HG02623 (cell line): ENCODE measurements around the gene PEX1.
"Not testable (repeated sequence)": the region's sequence is repeated elsewhere in the genome, so short reads cannot be mapped to it uniquely, and the experiment has no call there.

Experiments
- ATAC-seq: cut with Tn5 transposase; IDR thresholded peaks from one replicate; pipeline ENCODE4 v1.9.1; 2021; ENCODE audit warnings: moderate library complexity; ENCODE audit not compliant: unreplicated experiment

The PEX1 gene

DNA sequence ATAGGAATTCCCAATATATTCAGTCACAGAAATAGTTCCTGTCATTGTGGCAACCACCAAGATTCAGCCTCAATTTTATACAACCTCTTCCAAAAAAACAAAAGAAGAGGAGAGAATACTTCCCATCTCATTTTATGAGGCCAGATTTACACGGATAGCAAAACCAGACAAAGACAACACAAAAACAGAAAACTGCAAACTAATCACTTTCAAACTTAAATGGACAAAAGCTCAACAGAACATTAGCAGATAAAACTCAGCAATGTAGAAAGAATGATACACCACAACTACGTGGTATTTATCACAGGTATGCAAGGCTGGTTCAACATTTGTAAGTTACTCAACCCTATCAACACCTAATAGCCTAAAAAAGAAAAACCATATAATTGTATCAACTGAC, 22.0 kb downstream of the PEX1 start:
- ATAC-seq, result no peak

DNA sequence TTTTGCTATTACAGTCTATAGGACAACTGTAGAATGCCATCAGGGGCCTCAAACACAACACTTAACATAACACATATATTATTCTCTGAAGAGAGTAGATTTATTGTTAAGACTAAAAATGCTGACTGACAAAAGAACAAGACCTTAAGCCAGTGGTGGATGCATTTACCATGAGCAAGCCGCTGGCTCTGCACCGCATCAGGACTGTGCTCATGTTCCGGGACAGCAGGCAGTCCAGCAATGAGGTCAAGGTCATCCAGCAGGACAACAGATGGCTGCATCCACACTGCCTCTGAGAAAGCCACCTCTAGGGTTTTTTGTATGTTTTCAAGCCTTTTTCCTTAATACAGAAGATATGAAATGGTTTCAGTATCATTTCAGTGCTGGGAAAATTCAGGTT, 23.8 kb downstream of the PEX1 start:
- ATAC-seq, result no peak

DNA sequence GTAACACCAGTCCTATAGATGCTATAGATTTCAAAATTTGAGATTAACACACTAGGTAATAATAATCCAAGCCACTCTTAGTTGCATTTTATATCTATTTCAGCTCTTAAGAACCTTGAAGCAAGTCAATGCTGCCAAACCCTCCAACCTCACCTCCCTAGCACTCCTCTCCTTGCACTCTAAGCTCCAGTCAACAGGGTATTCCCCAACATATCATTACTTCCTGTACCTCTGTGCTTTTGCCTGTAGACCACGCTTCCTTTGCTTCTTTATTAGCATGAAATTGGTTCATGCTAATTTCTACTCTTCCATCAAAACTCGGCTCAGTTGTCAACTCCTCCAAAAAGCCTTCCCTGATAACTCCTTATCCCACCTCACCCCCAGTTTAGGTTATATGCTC, 24.6 kb downstream of the PEX1 start:
- ATAC-seq, result no peak

DNA sequence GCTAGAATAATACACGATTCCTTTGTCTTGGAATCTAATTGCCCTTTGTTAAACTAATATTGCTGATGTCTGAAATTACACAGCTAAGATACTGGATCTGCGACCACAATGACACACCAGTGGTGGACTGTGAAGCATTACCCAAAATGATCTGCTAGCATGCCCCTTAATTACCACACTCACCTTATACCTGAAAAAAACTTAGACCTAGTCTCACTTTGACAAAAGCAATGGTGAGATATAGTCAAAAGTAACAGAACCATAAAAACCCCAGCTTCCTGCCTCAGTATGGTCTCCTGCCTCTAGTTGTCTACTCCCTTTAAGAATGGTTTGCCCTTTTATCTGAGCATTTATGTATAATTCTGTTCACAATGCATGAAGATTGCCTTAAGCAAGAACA, 29.8 kb downstream of the PEX1 start:
- ATAC-seq, result no peak

DNA sequence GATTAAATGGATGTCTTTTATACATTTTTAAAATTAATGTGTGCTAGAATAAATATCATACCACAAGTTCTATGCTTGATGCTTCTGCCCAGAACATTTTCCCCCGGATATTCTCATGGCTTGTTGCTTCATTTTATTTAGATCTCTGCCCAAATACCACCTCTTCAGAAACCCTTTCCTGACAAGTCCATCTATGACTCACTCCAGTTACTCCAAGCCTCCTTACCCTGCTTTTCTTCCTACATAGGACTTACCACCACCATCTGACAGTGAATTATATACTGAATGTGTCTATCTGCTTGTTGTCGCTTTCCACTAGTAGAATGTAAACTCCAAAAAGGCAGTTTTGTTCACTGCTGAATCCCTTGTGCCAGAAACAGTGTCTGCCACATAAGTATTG, 31.4 kb downstream of the PEX1 start:
- ATAC-seq, result no peak

DNA sequence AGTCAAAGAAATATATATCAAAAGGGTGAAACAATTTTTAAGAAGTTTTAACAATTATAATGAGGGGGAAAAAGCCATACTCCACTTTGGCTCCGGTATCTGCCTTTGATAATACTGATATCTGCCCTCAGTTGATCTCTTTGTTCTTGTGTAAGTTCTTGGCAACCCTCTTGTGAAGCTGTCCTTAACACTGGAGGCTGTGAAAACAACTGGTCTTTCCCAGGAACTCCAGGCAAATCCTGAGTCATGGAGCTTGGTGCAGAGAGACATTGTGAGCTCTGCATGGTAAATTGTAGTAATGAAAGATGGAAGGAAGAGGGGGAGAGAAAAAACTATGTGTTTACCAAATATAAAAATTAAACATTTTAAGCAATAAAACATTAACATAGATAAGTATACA, 38.7 kb downstream of the PEX1 start:
- ATAC-seq, result no peak

DNA sequence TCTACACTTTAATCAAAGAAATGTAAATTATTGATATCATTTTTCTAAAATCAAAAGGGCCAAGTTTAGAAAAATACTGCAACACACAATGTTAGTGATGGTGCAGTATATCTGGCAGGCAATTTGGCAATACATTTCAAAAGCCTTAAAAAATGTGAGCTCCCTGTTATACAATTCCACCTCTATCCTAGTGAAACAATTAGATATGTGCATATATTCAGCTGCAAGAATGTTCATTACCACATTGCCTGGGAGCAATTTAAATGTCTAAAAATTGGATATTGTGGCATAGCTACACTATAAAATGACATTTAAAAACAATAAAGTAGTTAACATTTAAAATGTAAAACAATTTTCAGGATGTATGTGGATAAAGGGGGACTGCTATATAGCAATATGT, 40.5 kb downstream of the PEX1 start:
- no peak for ATAC-seq

DNA sequence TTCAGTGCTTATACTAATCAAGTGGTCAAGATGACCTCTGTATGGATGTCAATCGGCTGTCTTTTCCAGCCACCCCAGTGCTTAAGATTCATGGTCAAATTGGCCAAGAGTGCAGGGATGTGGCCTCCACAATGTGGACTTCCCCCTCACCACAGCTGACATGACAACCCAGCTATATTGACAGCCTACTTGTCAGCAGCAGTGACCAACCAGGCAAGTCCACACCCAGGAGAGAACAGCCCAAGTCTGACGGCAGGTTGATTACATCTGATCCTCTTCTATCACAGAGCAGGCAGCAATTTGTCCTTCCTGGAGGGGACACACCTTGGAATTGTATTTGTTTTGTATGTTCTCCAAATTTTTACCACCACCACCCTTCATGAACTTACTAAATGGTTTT, 42.3 kb downstream of the PEX1 start:
- no peak for ATAC-seq

DNA sequence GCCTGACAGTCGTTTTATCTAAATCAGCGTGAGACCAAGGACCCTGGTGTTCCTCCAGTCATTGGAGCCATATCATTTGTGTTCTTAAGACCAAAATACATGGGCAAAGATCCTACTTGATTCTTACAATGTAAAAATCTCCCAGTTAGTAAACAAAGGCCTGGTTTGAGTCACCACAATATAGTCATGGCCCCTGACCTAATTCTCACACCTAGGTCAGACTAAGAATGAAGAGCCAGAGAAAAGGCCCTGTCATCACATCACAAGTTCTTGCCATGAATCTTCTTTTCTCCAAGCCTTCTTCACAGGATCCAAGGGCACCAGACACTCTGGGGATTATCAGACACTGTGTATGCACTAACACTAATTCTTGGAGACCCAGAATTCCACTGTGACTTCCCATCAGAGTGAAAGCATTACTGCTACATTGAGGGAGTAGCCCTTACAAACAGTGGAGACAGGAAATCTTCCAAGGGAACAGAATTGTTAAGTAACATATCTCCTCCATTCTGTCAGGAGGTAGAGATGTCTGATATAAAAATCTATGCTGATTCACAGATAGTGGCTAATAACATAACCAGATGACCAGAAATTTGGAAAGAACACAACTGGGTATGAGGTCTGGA, 42.9 kb downstream of the PEX1 start:
- ATAC-seq, result no peak

DNA sequence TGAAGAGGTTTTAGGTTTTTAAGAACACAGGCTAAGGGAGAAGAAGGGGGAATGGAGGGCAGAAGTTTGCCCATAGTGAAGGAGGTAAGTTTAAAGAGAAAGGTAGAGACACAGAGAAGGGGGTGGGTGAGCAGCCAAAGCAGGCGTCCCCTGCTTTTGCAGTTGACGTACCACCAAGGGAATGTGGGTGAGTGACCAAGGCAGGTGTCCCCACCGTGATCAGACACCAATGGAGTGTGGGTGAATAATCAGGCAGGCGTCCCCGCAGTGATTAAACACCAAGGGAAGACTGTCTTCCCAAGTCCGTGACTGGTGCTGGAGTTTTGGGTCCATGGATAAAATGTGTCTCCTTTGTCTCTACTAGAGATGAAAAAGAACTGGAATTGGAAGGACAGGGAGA, 44.1 kb downstream of the PEX1 start:
- not testable (repeated sequence) for ATAC-seq

DNA sequence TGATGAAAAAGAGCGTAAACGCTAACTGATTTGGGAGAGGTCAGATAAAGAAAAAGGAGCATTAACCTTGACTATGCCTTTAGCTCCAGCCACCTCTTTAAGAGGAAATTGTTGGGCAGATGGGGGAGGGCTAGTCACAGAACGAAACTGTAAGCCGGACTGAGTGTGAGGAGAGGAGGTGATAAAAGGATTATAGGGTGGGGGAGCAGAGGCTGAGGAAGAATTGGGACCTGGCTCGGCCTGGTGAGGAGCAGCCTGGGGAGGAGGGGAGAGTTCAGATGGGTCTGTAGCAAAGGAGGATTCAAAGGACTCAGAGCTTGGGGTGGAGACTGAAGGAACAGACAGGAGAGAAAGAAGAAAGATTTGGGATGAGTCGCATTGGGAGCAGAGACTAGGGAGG, 44.7 kb downstream of the PEX1 start:
- not testable (repeated sequence) for ATAC-seq

DNA sequence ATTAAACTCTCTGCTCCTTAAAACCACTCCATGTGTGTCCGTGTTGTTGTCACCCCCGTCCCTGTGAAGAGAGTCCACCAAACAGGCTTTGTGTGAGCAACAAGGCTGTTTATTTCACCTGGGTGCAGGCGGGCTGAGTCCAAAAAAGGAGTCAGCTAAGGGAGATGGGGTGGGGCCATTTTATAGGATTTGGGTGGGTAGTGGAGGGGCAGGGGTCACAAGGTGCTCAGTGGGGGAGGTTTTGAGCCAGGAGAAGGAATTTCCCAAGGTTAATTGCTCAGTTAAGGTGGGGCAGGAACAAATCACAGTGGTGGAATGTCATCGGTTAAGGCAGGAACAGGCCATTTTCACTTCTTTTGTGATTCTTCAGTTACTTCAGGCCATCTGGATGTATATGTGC, 49.2 kb downstream of the PEX1 start:
- not testable (repeated sequence) for ATAC-seq

DNA sequence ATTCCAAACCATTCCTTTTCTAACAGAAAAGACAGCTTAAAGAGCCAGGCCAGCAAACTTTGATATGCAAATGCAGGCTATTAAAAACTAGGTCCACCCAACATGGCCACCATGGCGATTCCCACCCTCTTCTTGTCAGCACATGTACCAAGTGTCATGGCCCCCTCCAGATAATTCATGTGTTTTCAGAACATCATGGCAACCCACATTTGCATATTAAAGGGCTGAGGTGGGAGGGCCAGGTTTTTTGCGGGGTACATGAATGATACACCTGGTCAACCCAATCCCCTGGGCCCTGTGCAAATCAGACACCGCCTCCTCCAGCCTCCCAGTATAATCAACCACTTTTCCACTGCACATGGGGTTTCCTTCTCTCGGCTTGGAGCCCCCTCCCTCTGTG, 49.6 kb downstream of the PEX1 start:
- no peak for ATAC-seq

DNA sequence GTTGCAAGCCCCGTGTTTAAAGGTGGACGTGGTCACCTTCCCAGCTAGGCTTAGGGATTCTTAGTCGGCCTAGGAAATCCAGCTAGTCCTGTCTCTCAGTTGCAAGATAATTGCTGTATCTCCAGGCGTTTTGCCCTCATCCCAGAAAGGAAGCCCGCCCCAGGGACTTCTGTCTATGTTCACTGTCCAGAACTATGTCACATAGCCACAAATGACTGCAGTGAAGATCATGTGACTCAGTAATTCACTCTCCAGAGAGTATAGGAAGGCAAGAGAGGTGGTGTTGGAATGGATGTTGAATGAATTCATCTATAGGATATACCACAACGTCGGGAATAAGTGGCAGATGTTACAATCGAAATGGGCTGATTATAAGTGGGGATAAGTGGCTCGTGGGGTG, 50.2 kb downstream of the PEX1 start:
- ATAC-seq, result no peak

DNA sequence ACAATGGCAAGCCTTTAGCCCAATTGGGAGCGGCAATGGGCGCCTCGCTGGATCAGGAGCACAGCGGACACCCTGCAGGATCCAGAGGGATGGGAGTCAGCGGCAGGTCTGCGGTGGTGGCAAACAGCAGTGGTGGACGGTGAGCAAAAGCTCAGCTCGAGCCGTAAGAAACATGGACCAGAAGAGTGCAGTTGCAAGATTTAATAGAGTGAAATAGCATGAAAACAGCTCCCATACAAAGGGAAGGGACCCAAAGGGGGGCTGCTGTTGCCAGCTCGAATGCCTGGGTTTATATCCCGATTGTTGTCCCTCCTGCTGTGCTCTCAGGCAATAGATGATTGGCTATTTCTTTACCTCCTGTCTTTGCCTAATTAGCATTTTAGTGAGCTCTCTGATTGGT, 50.6 kb downstream of the PEX1 start, which contains the start of gene ERVW-1:
Gene ERVW-1, minus strand, starts transcription at position 266 of the 400 bp plus-strand sequence. CDS start 7,565 bp downstream, outside the sequence.
- ATAC-seq, result not testable (repeated sequence)

DNA sequence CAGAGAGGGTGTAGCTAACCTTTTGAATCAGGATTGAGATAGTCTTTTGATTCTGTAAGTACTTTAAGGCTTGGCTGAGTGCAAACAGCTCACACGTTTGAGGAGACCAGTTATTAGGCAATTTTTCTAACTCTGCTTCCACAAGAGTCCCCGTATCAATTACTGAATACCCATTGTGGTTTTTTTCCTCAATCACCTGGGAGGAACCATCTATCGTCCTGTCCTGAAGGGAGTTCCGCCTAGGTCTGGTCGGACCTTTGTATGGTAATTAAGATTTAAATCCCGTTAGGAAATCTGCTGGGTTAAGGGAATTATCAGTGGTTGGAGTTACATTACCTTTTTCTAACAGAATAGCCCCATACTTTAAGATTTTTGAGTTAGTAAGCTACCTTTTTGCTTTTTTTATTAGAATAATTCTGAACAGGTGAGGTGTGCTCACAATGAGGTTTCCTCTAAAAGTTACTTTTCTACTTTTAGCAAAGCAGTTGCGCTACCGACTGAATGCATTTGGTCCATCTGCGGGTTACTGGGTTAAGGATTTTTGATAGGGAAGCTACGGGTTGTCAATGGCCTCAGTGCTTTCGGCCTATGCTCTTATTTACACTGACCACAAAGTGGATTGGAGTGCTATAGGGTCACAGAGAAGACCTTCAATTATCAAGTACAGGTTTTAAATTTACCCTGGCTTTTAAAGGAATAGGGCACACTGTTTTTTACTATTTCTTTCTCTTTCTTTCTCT, 52.3 kb downstream of the PEX1 start:
- not testable (repeated sequence) for ATAC-seq

DNA sequence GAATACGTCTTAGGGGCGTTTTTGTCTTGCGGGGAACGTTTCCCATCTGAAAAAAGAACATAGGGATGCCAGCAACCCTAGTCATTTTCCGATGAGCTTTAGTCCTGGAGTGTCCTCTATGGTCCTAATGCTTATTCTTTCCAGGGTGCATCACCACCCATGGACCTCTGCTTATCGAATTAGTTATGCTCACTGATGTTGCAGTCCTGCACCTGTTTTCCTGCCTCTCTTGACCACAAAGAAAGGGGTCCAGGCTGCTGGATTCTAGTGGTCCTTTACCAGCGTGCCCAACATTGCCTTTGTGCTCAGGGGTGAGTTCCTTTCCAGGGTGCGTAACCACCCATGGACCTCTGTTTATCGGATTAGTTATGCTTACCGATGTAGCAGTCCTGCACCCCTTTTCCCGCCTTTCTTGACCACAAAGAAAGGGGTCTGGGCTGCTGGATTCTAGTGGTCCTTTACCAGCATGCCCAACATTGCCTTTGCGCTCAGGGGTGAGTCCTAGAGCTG, 53.0 kb downstream of the PEX1 start:
- ATAC-seq, result not testable (repeated sequence)

DNA sequence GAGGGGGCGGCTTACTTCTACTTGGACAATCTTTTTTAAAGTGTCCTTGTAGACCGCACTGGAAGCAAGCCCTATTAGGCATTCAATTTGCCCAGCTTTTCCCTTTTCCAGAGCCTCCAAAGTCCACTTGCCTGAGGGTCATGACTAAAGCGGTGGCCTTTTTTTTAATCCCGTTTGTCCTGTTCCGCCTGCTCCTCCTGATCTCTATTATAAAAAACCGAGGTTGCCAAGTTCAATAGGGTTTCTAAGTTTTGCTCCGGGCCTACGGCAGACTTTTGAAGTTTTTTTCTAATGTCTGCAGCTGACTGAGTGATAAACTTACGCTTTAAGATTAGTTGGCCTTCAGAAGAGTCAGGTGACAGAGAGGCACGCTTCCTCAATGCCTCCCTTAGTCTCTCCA, 54.3 kb downstream of the PEX1 start:
- not testable (repeated sequence) for ATAC-seq

DNA sequence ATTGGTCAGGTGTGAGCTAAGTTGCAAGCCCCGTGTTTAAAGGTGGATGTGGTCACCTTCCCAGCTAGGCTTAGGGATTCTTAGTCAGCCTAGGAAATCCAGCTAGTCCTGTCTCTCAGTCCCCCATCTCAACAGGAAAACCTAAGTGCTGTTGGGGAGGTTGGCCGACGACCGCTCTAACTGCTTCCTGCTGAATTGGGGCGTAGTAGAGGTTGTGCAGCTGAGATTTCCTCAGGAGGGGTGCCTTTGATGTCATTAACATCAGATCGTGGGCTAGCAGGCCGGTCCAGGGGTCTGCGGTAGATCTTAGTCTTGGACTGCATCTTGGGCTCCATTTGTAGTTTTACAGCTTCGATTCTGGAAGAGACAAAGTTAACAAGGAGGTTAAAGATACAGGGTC, 59.7 kb downstream of the PEX1 start:
- not testable (repeated sequence) for ATAC-seq

DNA sequence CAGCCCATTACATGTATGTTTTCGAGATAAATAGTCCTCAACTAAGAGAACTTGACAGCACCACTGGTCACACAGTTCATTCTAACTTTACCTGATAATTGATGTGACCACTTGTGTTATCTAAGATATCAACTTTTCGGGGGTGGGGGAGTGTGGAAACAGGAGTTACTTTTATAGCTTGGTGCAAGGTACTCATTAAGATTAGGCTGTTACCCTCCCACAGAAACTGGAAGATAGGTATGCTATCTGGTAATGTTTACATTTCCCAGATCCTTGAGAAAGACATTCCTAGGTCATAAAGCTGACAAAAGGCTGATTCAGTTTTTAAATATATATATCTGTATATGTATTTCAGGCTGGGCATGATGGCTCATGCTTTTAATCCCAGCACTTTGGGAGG, 61.6 kb downstream of the PEX1 start:
- no peak for ATAC-seq

DNA sequence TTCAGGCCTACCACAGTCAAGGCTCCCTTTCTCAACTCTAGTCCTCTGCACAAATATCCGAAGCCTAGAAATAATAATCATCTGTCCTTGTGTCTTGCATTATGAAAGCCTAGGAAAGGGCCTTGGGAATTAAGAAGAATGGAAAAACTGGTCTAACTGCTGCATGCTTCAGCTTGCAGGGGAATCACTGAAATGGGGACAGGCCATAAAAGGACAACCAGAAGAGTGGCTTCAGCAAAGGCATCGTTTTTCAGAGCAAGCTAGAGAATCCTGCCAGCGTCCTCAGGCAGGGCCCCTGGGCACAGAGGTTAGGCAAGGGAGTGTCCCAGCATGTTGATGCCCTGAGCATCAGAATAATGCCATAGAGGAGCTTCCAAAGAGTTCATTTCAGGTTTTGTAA, 63.8 kb downstream of the PEX1 start:
- ATAC-seq, result no peak

DNA sequence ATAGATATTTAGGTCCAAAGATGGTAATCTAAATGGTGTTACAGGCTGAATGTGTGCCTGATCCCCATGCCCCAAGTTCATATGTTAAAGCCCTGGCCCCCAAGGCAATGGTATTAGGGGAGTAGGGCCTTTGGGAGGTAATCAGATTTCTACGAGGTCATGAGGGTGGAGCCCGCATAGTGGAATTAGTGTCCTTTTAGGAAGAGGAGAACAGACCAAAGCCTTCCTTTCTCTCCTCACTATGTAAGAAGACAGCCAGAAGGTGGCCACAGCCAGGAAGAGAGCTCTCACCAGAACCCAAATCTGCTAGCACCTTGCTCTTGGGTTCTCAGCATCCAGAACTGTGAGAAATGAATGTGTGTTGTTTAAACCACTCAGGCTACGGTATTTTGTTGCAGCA, 65.8 kb downstream of the PEX1 start:
- no peak for ATAC-seq
